ENCODE measurements around the gene KRT24.

KRT24 gene

GRCh38 chr17:40664582-40665333 is 38.8 kb downstream of the KRT24 start, which contains the start of gene KRT222:
Gene KRT222 (minus strand): TSS chr17:40665177. CDS start chr17:40665099, 78 bp downstream.
- no peak for ATAC-seq
- TF ChIP-seq PPARA (CRISPR knock-in tag; IDR thresholded peaks at IDR 0.05; ENCODE audit: borderline replicate concordance) (no peak), BACH2 (CRISPR knock-in tag; IDR thresholded peaks at IDR 0.05; ENCODE audit: borderline replicate concordance) (no peak), POU6F1 (CRISPR knock-in tag; IDR thresholded peaks at IDR 0.05; ENCODE audit: borderline replicate concordance, low read depth) (no peak), ZFP30 (CRISPR knock-in tag; IDR thresholded peaks at IDR 0.05) (no peak), SNAI2 (CRISPR knock-in tag; IDR thresholded peaks at IDR 0.05) (no peak), TOX (CRISPR knock-in tag; IDR thresholded peaks at IDR 0.05; ENCODE audit: borderline replicate concordance) (no peak), CSDC2 (CRISPR knock-in tag; IDR thresholded peaks at IDR 0.05) (no peak), GLIS3 (CRISPR knock-in tag; IDR thresholded peaks at IDR 0.05) (no peak), RARB (CRISPR knock-in tag; IDR thresholded peaks at IDR 0.05) (no peak)
- TF ChIP-seq, protein P1, sequence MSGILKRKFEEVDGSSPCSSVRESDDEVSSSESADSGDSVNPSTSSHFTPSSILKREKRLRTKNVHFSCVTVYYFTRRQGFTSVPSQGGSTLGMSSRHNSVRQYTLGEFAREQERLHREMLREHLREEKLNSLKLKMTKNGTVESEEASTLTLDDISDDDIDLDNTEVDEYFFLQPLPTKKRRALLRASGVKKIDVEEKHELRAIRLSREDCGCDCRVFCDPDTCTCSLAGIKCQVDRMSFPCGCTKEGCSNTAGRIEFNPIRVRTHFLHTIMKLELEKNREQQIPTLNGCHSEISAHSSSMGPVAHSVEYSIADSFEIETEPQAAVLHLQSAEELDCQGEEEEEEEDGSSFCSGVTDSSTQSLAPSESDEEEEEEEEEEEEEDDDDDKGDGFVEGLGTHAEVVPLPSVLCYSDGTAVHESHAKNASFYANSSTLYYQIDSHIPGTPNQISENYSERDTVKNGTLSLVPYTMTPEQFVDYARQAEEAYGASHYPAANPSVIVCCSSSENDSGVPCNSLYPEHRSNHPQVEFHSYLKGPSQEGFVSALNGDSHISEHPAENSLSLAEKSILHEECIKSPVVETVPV (CRISPR knock-in tag; IDR thresholded peaks at IDR 0.05): no peak

DNA sequence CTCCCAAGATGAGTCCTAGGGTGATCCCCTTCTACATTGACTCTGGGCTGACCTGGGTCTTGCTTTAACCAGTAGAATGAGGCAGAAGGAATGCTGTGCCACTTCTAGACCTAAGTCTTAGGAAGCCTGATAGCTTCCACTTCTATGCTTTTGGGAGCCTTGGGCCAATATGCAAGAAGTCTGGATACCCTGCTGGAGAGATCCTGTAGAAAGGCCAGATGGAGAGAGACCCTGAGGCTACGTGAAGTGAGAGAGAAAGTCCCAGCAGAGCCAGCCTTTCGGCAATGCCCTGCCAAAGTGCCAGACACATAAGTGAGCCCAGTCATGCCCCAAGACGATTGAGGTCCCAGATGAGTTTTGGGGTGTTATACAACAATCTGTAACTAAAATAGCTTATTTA is 40.3 kb downstream of the KRT24 start:
- no peak for TF ChIP-seq BACH2 (CRISPR knock-in tag; IDR thresholded peaks at IDR 0.05; ENCODE audit: borderline replicate concordance)
- TF ChIP-seq TSHZ2 (CRISPR knock-in tag; IDR thresholded peaks at IDR 0.05): no peak
- no peak for TF ChIP-seq GLIS3 (CRISPR knock-in tag; IDR thresholded peaks at IDR 0.05)
- no peak for TF ChIP-seq ZNF8 (CRISPR knock-in tag; IDR thresholded peaks at IDR 0.05)
- ATAC-seq: no peak

DNA sequence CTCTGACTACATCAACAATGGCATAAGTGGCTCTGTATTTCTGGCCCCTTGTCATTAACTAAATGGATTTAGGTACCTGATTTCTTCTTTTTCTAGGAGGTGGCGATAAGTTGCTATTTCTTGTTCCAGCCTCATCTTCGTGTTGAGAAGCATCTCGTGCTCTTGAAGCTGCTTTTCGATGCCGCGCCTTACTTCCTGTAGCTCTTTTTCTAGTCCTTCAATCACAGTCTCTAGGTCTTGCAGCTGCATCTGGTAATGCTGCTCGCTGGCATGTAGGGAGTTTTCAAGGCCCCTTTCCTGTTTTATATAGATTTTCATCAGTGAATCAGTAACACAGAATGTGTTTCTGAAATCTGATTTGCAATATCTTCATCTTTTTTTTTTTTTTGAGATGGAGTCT is 43.6 kb downstream of the KRT24 start:
- ATAC-seq: no peak
- TF ChIP-seq CSDC2 (CRISPR knock-in tag; IDR thresholded peaks at IDR 0.05): no peak
- no peak for TF ChIP-seq SNAI2 (CRISPR knock-in tag; IDR thresholded peaks at IDR 0.05)
- no peak for TF ChIP-seq ZNF70 (CRISPR knock-in tag; IDR thresholded peaks at IDR 0.05)
- TF ChIP-seq BACH2 (CRISPR knock-in tag; IDR thresholded peaks at IDR 0.05; ENCODE audit: borderline replicate concordance): no peak

DNA sequence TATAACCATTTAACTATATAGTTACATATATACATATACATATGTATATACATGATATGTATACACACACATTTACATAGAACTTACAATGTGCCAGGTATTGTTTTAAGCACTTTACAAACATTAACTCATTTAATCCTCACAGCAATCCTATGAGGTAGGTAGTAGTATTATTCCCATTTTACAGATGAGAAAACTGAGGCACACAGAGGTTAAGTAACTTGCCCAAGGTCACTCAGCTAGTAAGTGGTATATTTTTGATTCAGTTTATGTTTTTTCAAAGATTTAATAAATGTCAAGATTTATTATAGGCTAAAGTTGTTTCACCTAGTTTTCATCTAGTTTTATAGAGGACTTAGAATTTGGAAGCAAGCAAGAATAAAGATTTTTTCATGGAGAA is 45.2 kb downstream of the KRT24 start:
- ATAC-seq: no peak
- TF ChIP-seq ESRRG (CRISPR knock-in tag; IDR thresholded peaks at IDR 0.05) (no peak), ZNF8 (CRISPR knock-in tag; IDR thresholded peaks at IDR 0.05) (no peak), PPARA (CRISPR knock-in tag; IDR thresholded peaks at IDR 0.05; ENCODE audit: borderline replicate concordance) (no peak), POU6F1 (CRISPR knock-in tag; IDR thresholded peaks at IDR 0.05; ENCODE audit: borderline replicate concordance, low read depth) (no peak), ISL1 (CRISPR knock-in tag; IDR thresholded peaks at IDR 0.05) (no peak), ZFP30 (CRISPR knock-in tag; IDR thresholded peaks at IDR 0.05) (no peak), ZC3H10 (CRISPR knock-in tag; IDR thresholded peaks at IDR 0.05) (no peak), OSR1 (CRISPR knock-in tag; IDR thresholded peaks at IDR 0.05) (no peak), ZNF70 (CRISPR knock-in tag; IDR thresholded peaks at IDR 0.05) (no peak), RARB (CRISPR knock-in tag; IDR thresholded peaks at IDR 0.05) (no peak), ZNF565 (CRISPR knock-in tag; conservative IDR thresholded peaks at IDR 0.05; ENCODE audit: low read depth) (no peak), TSHZ2 (CRISPR knock-in tag; IDR thresholded peaks at IDR 0.05) (no peak), TOX (CRISPR knock-in tag; IDR thresholded peaks at IDR 0.05; ENCODE audit: borderline replicate concordance) (no peak), SNAI2 (CRISPR knock-in tag; IDR thresholded peaks at IDR 0.05) (no peak), TCF4 (CRISPR knock-in tag; IDR thresholded peaks at IDR 0.05; ENCODE audit: borderline replicate concordance) (no peak), BACH2 (CRISPR knock-in tag; IDR thresholded peaks at IDR 0.05; ENCODE audit: borderline replicate concordance) (no peak)
- TF ChIP-seq, protein P1 (CRISPR knock-in tag; IDR thresholded peaks at IDR 0.05): no peak

Data from SK-N-SH treated with all-trans-retinoic acid at 6 μM for 48 hours (cell line).